Lower leg skin (tissue), 3 donors: ENCODE data around the gene ENPP6.

Experiments
- POLR2A ChIP-seq, 2 donors: fragments of 450-650 bp; IDR thresholded peaks; one replicate each; pipeline ENCODE4 v1.6.1; 2016 to 2017; ENCODE audit warnings: antibody characterized with exemption in 2 of 2, mild to moderate bottlenecking in 1 of 2, moderate library complexity in 1 of 2
- TF ChIP-seq, protein P1 (sequence below), 3 donors: fragments of 450-650 bp; IDR thresholded peaks; one replicate each; pipeline ENCODE4 v1.5.1; 2016; ENCODE audit warnings: antibody characterized with exemption in 3 of 3, mild to moderate bottlenecking in 3 of 3, moderate library complexity in 2 of 3

DNA sequence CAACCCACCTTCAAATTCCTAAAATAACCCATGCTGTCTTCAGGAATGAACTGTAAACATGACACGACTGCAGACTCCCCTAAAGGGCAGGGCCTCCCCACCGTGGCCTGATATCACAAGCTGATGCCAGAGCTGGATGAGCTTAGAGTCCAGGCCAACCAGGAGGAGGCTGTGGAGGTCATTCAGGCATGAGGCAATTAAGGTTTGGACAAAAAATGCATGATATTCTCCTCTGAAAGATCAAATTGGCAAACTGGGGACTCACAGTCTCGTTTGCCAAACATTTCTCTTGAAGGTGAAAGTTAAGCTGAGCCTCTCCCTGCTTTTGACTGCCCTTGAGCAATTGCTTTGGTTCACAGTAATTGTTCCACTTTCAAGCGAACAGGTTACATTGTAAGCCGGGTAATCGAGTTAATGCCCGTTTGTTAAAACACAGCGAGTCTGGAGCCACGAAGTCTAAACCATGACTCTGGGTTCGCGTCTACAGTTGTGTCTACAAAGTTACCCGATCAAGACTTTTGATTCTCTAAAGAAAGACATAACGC lies 105.6 kb downstream of the ENPP6 start:
- TF ChIP-seq, protein P1, sequence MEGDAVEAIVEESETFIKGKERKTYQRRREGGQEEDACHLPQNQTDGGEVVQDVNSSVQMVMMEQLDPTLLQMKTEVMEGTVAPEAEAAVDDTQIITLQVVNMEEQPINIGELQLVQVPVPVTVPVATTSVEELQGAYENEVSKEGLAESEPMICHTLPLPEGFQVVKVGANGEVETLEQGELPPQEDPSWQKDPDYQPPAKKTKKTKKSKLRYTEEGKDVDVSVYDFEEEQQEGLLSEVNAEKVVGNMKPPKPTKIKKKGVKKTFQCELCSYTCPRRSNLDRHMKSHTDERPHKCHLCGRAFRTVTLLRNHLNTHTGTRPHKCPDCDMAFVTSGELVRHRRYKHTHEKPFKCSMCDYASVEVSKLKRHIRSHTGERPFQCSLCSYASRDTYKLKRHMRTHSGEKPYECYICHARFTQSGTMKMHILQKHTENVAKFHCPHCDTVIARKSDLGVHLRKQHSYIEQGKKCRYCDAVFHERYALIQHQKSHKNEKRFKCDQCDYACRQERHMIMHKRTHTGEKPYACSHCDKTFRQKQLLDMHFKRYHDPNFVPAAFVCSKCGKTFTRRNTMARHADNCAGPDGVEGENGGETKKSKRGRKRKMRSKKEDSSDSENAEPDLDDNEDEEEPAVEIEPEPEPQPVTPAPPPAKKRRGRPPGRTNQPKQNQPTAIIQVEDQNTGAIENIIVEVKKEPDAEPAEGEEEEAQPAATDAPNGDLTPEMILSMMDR (IDR thresholded peaks at IDR 0.05): no peak
- TF ChIP-seq POLR2A (IDR thresholded peaks at IDR 0.05): no peak
